ENCODE measurements around the gene NDRG2. TPM values are rescaled to one million over a fixed set of nuclear protein-coding genes. Genes with fewer than 3 reads are reported as not detected.
A peak's percentile ranks its signal among the peaks of the same experiment; 100 is the strongest.

The NDRG2 gene
- polyA plus RNA-seq, 3 donors: 6.8 to 11.7 (median 11.1) TPM

DNA sequence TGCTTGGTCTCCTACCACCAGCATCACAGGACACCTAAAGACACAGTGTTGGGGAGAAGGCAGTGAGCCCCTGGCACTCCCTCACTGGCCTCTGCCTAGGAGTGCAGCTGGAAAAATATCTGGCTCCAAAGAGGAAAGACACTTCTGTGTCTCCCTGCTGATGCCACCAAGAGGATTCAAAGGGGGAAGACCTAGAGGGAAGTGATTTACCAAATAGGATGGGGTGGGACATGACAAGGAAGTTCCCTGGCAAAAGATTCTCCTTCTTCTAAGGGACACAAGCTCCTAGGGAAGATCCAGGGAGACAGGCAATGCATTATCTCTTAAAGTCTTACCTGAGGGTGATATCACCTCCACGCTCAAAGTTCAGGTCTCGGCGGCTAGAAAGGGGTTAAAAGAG, 6.1 kb downstream of the NDRG2 start:
- H3K27me3 Mint-ChIP-seq (ENCODE audit: low read depth in 3 of 3): peaks cover 14 to 17% (median 14%) of the 10 kb centered on the region in 3 donors
- no peak overlapping the region for H3K4me3 Mint-ChIP-seq
- H3K27ac Mint-ChIP-seq: peak overlapping the region in 1 of 7 donors; percentile 52
- Histone ChIP-seq H3K79me2 (ENCODE audit: insufficient read depth, low read length) (no peaks in the 10 kb centered on the region), H3K27me3 (ENCODE audit: control insufficient read depth in 2 of 2, insufficient read depth in 2 of 2, low read length in 2 of 2) (peaks cover 0 to 4% of the 10 kb centered on the region in 2 donors), H3K9me3 (replicated peaks in 1 of 2; ENCODE audit: control insufficient read depth in 1 of 2, insufficient read depth in 1 of 2, low read length in 2 of 2) (peaks cover 0 to under 1% of the 10 kb centered on the region in 2 donors), H2AFZ (ENCODE audit: insufficient read depth, low read depth, low read length, poor library complexity, severe bottlenecking) (no peak overlapping the region), H3K27ac (ENCODE audit: low read depth in 1 of 2, low read length in 2 of 2) (no peak overlapping the region), H3K36me3 (replicated peaks in 1 of 2; ENCODE audit: control insufficient read depth in 1 of 2, insufficient read depth in 2 of 2, low read length in 2 of 2) (no peaks in the 10 kb centered on the region), H4K20me1 (ENCODE audit: insufficient read depth, low read length) (no peaks in the 10 kb centered on the region), H3K4me2 (replicated peaks; ENCODE audit: extremely low read depth, low read length, poor library complexity, severe bottlenecking) (no peak overlapping the region), H3K4me3 (replicated peaks in 1 of 3; ENCODE audit: low read depth in 2 of 3, low read length in 3 of 3) (no peak overlapping the region), H3K9ac (ENCODE audit: insufficient read depth, low read length, poor library complexity, severe bottlenecking) (no peak overlapping the region), H3K4me1 (ENCODE audit: control insufficient read depth in 1 of 2, insufficient read depth in 2 of 2, low read length in 2 of 2) (peaks cover 67 to 75% of the 10 kb centered on the region in 2 donors)
- peaks cover 74% of the 10 kb centered on the region for H3K4me1 Mint-ChIP-seq
- TF ChIP-seq CTCF (IDR thresholded peaks at IDR 0.05): no peak
- WGBS (ENCODE audit: insufficient coverage): no CpG with 5 or more reads among the region's 3 CpGs
- intact Hi-C loops (cut with micrococcal nuclease): loop anchor here (5.0 to 10.0 kb wide), 3 partner anchors 39 to 89 kb away; partner anchors contain the start of gene RNASE8 (in 1 of the 2)
- no peak for DNase-seq
- peaks cover 0 to 6% of the 10 kb centered on the region in 2 donors for H3K36me3 Mint-ChIP-seq
- H3K9me3 Mint-ChIP-seq: no peaks in the 10 kb centered on the region

GRCh38 chr14:21018286-21018685, 6.6 kb downstream of the NDRG2 start:
- H3K4me3 Mint-ChIP-seq: no peak overlapping the region
- Histone ChIP-seq H3K4me2 (replicated peaks; ENCODE audit: extremely low read depth, low read length, poor library complexity, severe bottlenecking) (peak overlapping the region; percentile 14), H3K79me2 (ENCODE audit: insufficient read depth, low read length) (no peaks in the 10 kb centered on the region), H3K27ac (ENCODE audit: low read depth in 1 of 2, low read length in 2 of 2) (peak overlapping the region in 1 of 2 donors; percentile 61), H3K9me3 (replicated peaks in 1 of 2; ENCODE audit: control insufficient read depth in 1 of 2, insufficient read depth in 1 of 2, low read length in 2 of 2) (no peaks in the 10 kb centered on the region), H3K27me3 (ENCODE audit: control insufficient read depth in 2 of 2, insufficient read depth in 2 of 2, low read length in 2 of 2) (no peaks in the 10 kb centered on the region), H4K20me1 (ENCODE audit: insufficient read depth, low read length) (no peaks in the 10 kb centered on the region), H3K9ac (ENCODE audit: insufficient read depth, low read length, poor library complexity, severe bottlenecking) (no peak overlapping the region), H3K36me3 (replicated peaks in 1 of 2; ENCODE audit: control insufficient read depth in 1 of 2, insufficient read depth in 2 of 2, low read length in 2 of 2) (no peaks in the 10 kb centered on the region), H2AFZ (ENCODE audit: insufficient read depth, low read depth, low read length, poor library complexity, severe bottlenecking) (no peak overlapping the region), H3K4me1 (ENCODE audit: control insufficient read depth in 1 of 2, insufficient read depth in 2 of 2, low read length in 2 of 2) (peaks cover 62 to 70% of the 10 kb centered on the region in 2 donors), H3K4me3 (replicated peaks in 1 of 3; ENCODE audit: low read depth in 2 of 3, low read length in 3 of 3) (no peak overlapping the region)
- H3K27ac Mint-ChIP-seq: peak overlapping the region in 4 of 7 donors; percentile 8 to 67 (median 45)
- WGBS (ENCODE audit: insufficient coverage): 91% methylated on average over 5 of the region's 7 CpGs
- peaks cover 10 to 13% (median 10%) of the 10 kb centered on the region in 3 donors for H3K27me3 Mint-ChIP-seq (ENCODE audit: low read depth in 3 of 3)
- DNase-seq: no peak
- peaks cover 69% of the 10 kb centered on the region for H3K4me1 Mint-ChIP-seq
- no peak for TF ChIP-seq CTCF (IDR thresholded peaks at IDR 0.05)
- peaks cover 0 to 6% of the 10 kb centered on the region in 2 donors for H3K36me3 Mint-ChIP-seq
- no peaks in the 10 kb centered on the region for H3K9me3 Mint-ChIP-seq
- intact Hi-C loops (cut with micrococcal nuclease): loop anchor here (5.0 to 10.0 kb wide), 3 partner anchors 39 to 89 kb away; partner anchors contain the start of gene RNASE8 (in 1 of the 2)
